Mucosa of stomach (tissue), 1 donor: ENCODE results near the gene COL23A1.

ENCODE experiments used
- H3K27me3 ChIP-seq: one replicate; pipeline ENCODE4 v1.7.0; 2013; ENCODE audit warnings: mild to moderate bottlenecking, low read length; ENCODE audit not compliant: control insufficient read depth, insufficient read depth
- H3K36me3 ChIP-seq: one replicate; pipeline ENCODE4 v1.7.0; 2013; ENCODE audit warnings: low read length; ENCODE audit not compliant: control insufficient read depth, insufficient read depth
- H3K4me1 ChIP-seq: one replicate; pipeline ENCODE4 v1.7.0; 2013; ENCODE audit warnings: mild to moderate bottlenecking, low read length; ENCODE audit not compliant: control insufficient read depth, insufficient read depth
- H3K4me3 ChIP-seq: one replicate; pipeline ENCODE4 v1.7.0; 2013; ENCODE audit warnings: low read length
- H3K9ac ChIP-seq: one replicate; pipeline ENCODE4 v1.7.0; 2013; ENCODE audit warnings: mild to moderate bottlenecking, low read length, moderate library complexity
- H3K9me3 ChIP-seq: one replicate; pipeline ENCODE4 v1.7.0; 2013; ENCODE audit warnings: mild to moderate bottlenecking, low read length, moderate library complexity; ENCODE audit not compliant: control insufficient read depth
- donor health status: Pancreatic carcinoma.

The COL23A1 gene

DNA sequence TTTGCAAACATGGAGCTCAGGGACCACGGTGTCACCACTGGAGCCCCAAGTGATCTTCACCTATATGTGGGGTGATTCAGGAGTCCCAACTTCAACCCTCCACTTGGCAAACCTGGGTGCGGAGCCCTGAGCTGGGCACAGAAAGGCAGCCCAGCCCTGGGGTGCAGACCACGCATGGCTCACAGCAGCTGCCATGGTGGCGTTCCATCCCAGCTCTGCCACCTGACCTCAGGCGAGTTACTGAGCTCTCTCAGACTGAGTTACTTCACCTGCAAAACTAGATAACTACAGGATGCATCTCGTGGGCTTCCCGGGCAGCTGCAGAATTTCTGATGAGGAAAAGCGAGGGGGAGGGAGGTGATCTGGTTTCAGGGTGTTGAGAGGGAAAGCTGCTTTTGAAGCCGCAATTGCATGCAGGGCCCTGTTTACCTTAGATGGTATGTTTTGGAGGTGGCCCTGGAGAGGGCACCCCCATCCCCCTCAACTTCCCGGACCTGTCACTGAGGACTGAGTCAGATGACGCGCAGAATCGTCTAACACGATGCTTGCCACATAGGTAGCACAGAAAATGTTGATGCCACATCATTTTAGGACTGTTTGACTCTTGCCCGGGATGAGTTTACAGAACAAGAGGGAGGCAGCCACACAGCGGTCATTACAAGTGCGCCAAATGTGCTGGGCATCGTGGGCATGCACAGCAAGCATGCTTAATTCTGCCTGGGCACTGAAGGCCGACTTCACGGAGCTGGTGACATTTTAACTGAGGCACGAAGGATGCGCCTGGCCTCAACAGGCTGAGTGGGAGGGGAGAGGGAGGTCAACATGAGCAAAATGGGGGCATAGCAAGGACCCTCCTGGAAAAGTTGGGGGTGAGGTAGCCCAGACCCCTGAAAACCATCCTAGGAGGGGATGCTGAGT, 154.6 kb downstream of the COL23A1 start:
- Histone ChIP-seq H3K27me3 (no peaks in the 10 kb centered on the region), H3K4me3 (no peak overlapping the region), H3K36me3 (no peaks in the 10 kb centered on the region), H3K9me3 (no peaks in the 10 kb centered on the region), H3K4me1 (no peaks in the 10 kb centered on the region), H3K9ac (no peak overlapping the region)

- Histone ChIP-seq H3K9me3 (no peaks in the 10 kb centered on the region), H3K36me3 (no peaks in the 10 kb centered on the region), H3K9ac (no peak overlapping the region), H3K27me3 (no peaks in the 10 kb centered on the region), H3K4me3 (no peak overlapping the region), H3K4me1 (no peaks in the 10 kb centered on the region)
These were observed 155.3 kb downstream of the COL23A1 start for GRCh38 chr5:178434851-178435250.

GRCh38 chr5:178434016-178434761, 156.0 kb downstream of the COL23A1 start:
- H3K9ac ChIP-seq = no peak overlapping the region
- no peaks in the 10 kb centered on the region for H3K27me3 ChIP-seq
- H3K36me3 ChIP-seq = no peaks in the 10 kb centered on the region
- no peaks in the 10 kb centered on the region for H3K9me3 ChIP-seq
- H3K4me1 ChIP-seq = no peaks in the 10 kb centered on the region
- H3K4me3 ChIP-seq = no peak overlapping the region

- no peak overlapping the region for H3K9ac ChIP-seq
- no peak overlapping the region for H3K4me3 ChIP-seq
- H3K36me3 ChIP-seq = no peaks in the 10 kb centered on the region
- no peaks in the 10 kb centered on the region for H3K4me1 ChIP-seq
- no peaks in the 10 kb centered on the region for H3K27me3 ChIP-seq
- no peaks in the 10 kb centered on the region for H3K9me3 ChIP-seq
These were observed 156.9 kb downstream of the COL23A1 start for GRCh38 chr5:178433273-178433775.

DNA sequence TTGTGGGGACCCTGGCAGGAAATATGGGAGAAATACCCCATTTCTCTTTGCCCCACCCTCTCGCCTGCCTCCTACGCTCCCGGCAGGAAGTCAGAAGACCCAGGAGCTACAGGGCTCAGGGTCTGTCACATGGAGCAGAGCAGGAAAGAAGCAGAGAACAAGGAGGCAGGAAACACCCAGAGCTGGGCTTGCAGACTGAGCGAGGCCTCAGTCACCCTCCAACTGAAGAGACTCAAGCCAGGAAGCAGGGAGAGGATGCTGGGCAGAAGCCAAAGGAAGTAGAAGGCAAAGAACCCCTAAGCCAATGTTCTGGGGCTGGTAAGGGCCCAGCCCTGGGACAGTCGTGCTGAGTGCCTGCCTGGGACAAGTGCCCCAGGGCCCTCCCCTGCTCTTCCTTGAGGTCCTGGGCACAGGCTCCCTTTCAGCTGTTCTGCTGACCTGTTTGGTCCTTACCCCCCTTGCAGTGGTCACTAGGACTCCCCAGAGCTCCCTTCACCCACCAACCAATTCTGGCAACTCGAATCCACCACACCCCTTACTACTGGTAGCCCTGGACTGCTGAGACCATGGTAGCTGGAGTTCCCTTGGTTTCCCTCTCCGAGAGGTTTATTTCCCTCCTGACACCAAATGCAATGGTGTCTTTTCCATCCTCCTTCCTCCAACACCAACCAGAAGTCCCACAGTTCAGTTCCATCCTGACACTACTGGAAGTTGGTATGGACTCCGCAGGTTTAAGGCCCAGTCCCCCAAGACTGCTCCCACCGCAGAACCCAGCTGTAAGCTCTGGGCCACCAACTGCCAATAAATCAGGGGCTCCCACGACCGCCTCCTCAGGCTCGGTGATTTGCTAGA, 157.5 kb downstream of the COL23A1 start:
- no peak overlapping the region for H3K4me3 ChIP-seq

GRCh38 chr5:178431782-178432165, 158.4 kb downstream of the COL23A1 start:
- H3K9me3 ChIP-seq = no peaks in the 10 kb centered on the region
- no peak overlapping the region for H3K9ac ChIP-seq
- H3K4me1 ChIP-seq = no peaks in the 10 kb centered on the region

More for the DNA sequence above, 157.5 kb downstream of the COL23A1 start:
- no peaks in the 10 kb centered on the region for H3K9me3 ChIP-seq
- no peaks in the 10 kb centered on the region for H3K36me3 ChIP-seq
- H3K27me3 ChIP-seq = no peaks in the 10 kb centered on the region
- no peaks in the 10 kb centered on the region for H3K4me1 ChIP-seq
- no peak overlapping the region for H3K9ac ChIP-seq

GRCh38 chr5:178431063-178431781, 159.0 kb downstream of the COL23A1 start:
- Histone ChIP-seq H3K27me3 (no peaks in the 10 kb centered on the region), H3K9ac (no peak overlapping the region), H3K36me3 (no peaks in the 10 kb centered on the region), H3K9me3 (no peaks in the 10 kb centered on the region), H3K4me1 (no peaks in the 10 kb centered on the region), H3K4me3 (no peak overlapping the region)

More at GRCh38 chr5:178431782-178432165, 158.4 kb downstream of the COL23A1 start:
- H3K27me3 ChIP-seq = no peaks in the 10 kb centered on the region
- H3K36me3 ChIP-seq = no peaks in the 10 kb centered on the region
- H3K4me3 ChIP-seq = no peak overlapping the region

DNA sequence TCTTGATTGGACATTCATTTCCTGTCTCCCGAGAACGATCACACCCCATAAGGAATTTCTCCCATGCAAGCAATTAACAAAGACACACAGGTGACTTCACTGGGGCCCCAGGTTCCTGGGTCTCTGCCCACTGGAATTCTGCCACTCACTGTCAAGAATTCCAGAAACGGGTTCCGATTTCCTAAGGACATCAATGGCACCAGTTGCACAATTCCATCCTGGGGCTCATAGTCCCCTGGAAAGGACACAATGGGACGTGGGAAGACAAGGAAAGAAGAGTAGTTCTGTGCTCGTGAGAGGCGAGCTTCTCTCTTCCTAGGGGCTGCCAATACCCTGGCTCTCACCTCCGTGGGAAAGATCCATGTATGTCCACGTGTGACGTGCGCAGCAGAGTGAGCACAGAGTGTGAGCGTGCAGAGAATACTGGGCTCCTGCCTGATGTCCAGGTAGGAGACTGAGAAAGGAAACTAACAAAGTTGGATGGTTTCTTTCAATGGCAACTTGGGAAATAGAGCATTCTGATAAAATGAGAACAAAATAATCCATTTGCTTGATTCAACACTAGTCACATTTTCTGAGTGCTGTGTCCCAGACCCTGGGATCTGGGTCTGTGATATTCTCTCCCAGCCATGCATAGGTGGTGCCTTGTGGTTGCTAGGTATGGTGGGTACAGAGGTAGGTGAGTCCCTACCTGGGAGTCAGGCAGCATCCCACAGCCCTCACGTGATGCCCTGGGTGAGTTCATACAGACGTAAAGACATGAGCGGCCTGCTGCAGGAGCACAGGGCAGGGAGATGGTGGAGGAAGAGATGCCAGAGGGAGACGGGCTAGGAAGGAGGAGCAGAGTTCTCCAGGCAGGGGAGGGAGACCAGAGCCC, 159.8 kb downstream of the COL23A1 start:
- Histone ChIP-seq H3K4me1 (no peaks in the 10 kb centered on the region), H3K36me3 (no peaks in the 10 kb centered on the region), H3K9ac (no peak overlapping the region), H3K27me3 (no peaks in the 10 kb centered on the region), H3K4me3 (no peak overlapping the region), H3K9me3 (no peaks in the 10 kb centered on the region)

- Histone ChIP-seq H3K36me3 (no peaks in the 10 kb centered on the region), H3K4me1 (no peaks in the 10 kb centered on the region), H3K9me3 (no peaks in the 10 kb centered on the region), H3K4me3 (no peak overlapping the region), H3K27me3 (no peaks in the 10 kb centered on the region), H3K9ac (no peak overlapping the region)
These were observed 160.6 kb downstream of the COL23A1 start for GRCh38 chr5:178429491-178430185.

- no peak overlapping the region for H3K9ac ChIP-seq
- H3K36me3 ChIP-seq = no peaks in the 10 kb centered on the region
- no peaks in the 10 kb centered on the region for H3K27me3 ChIP-seq
- no peaks in the 10 kb centered on the region for H3K4me1 ChIP-seq
- no peak overlapping the region for H3K4me3 ChIP-seq
- H3K9me3 ChIP-seq = no peaks in the 10 kb centered on the region
These were observed 161.1 kb downstream of the COL23A1 start for GRCh38 chr5:178429156-178429468.
